ENCODE data around the gene PRDM16.

Gene PRDM16

GRCh38 chr1:3347257-3348020, 278.4 kb downstream of the PRDM16 start:
- DNase-seq: no peak

GRCh38 chr1:3348196-3348865, 279.3 kb downstream of the PRDM16 start:
- DNase-seq: no peak

- no peak for DNase-seq
Observed at GRCh38 chr1:3349161-3349967, 280.4 kb downstream of the PRDM16 start.

- DNase-seq: no peak
Observed at GRCh38 chr1:3349968-3350299, 280.9 kb downstream of the PRDM16 start.

GRCh38 chr1:3350506-3351261, 281.7 kb downstream of the PRDM16 start:
- no peak for DNase-seq

GRCh38 chr1:3351449-3352298, 282.7 kb downstream of the PRDM16 start:
- DNase-seq: no peak

- DNase-seq: no peak
Observed at GRCh38 chr1:3352299-3352951, 283.4 kb downstream of the PRDM16 start.

GRCh38 chr1:3352952-3353331, 283.9 kb downstream of the PRDM16 start:
- no peak for DNase-seq

- no peak for DNase-seq
Observed at GRCh38 chr1:3353876-3354275, 284.9 kb downstream of the PRDM16 start.

- no peak for DNase-seq
Observed at GRCh38 chr1:3355089-3355488, 286.1 kb downstream of the PRDM16 start.

GRCh38 chr1:3355894-3356826, 287.2 kb downstream of the PRDM16 start:
- no peak for DNase-seq

GRCh38 chr1:3356827-3357460, 287.9 kb downstream of the PRDM16 start:
- no peak for DNase-seq

GRCh38 chr1:3357526-3358297, 288.7 kb downstream of the PRDM16 start:
- DNase-seq: no peak

- DNase-seq: no peak
Observed at GRCh38 chr1:3359351-3359750, 290.3 kb downstream of the PRDM16 start.

- no peak for DNase-seq
Observed at GRCh38 chr1:3359756-3360440, 290.9 kb downstream of the PRDM16 start.

- no peak for DNase-seq
Observed at GRCh38 chr1:3360646-3361257, 291.7 kb downstream of the PRDM16 start.

GRCh38 chr1:3363023-3363422, 294.0 kb downstream of the PRDM16 start:
- DNase-seq: no peak

- no peak for DNase-seq
Observed at GRCh38 chr1:3363756-3364155, 294.8 kb downstream of the PRDM16 start.
